ENCODE data around the gene EEA1. TPM values are rescaled to one million over a fixed set of nuclear protein-coding genes. Genes with fewer than 3 reads are reported as not detected.

Gene EEA1
- polyA plus RNA-seq, 1 donor from 2014 or later, result 5.6 TPM

DNA sequence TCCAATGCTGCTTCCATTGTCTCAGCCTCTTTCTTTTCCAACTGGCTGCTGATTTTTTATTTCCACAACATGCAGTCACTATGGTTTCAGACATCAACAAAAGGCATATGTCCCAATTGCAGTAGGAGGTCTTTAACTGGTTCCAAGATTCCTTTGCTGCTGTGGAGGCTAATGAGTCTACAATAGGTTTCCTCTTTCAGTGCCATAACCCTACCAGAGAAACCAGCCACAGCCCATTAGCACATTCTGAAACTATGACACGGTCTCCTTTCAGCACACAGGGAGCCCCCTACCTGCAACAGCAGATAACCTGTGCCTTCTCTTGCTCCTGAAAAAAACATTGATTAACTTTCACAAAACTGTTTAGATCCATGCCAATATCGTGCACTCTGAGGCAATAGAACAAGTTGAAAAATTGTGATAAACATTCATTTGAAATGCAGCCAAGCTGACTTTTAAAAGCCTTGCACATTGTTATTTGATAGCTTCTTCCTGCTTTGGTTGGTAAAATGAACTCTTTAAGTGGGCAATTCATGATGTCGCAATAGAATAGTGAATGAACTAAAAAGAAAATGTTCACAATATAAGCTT is 193.9 kb downstream of the EEA1 start:
- Histone ChIP-seq H3K79me2 (replicated peaks; ENCODE audit: insufficient read depth, low read length) (no peaks in the 10 kb centered on the region), H3K9ac (ENCODE audit: low read length) (no peak overlapping the region), H3K9me3 (ENCODE audit: low read length) (no peaks in the 10 kb centered on the region), H2AFZ (ENCODE audit: low read depth, low read length) (no peak overlapping the region), H3K4me2 (ENCODE audit: low read length) (no peak overlapping the region), H3K27me3 (ENCODE audit: insufficient read depth, low read depth, low read length) (no peaks in the 10 kb centered on the region), H3K36me3 (ENCODE audit: insufficient read depth, low read length) (no peaks in the 10 kb centered on the region), H3K27ac (ENCODE audit: low read length) (no peak overlapping the region), H4K20me1 (ENCODE audit: insufficient read depth) (no peaks in the 10 kb centered on the region), H3K4me3 (ENCODE audit: low read length) (no peak overlapping the region), H3K9me2 (ENCODE audit: insufficient read depth, low read length) (no peaks in the 10 kb centered on the region), H3F3A (ENCODE audit: insufficient read depth, low read length, poor library complexity, severe bottlenecking) (no peaks in the 10 kb centered on the region)
- TF ChIP-seq EP300 (conservative IDR thresholded peaks at IDR 0.05; ENCODE audit: poor library complexity, severe bottlenecking), result no peak
- no peak for TF ChIP-seq SMC3 (conservative IDR thresholded peaks at IDR 0.05; ENCODE audit: poor library complexity)
- TF ChIP-seq, protein P1, sequence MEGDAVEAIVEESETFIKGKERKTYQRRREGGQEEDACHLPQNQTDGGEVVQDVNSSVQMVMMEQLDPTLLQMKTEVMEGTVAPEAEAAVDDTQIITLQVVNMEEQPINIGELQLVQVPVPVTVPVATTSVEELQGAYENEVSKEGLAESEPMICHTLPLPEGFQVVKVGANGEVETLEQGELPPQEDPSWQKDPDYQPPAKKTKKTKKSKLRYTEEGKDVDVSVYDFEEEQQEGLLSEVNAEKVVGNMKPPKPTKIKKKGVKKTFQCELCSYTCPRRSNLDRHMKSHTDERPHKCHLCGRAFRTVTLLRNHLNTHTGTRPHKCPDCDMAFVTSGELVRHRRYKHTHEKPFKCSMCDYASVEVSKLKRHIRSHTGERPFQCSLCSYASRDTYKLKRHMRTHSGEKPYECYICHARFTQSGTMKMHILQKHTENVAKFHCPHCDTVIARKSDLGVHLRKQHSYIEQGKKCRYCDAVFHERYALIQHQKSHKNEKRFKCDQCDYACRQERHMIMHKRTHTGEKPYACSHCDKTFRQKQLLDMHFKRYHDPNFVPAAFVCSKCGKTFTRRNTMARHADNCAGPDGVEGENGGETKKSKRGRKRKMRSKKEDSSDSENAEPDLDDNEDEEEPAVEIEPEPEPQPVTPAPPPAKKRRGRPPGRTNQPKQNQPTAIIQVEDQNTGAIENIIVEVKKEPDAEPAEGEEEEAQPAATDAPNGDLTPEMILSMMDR (IDR thresholded peaks at IDR 0.05; ENCODE audit: poor library complexity, severe bottlenecking), result no peak
- TF ChIP-seq POLR2AphosphoS5 (IDR thresholded peaks at IDR 0.05), result no peak
- no peak for TF ChIP-seq TAF1 (IDR thresholded peaks at IDR 0.05; ENCODE audit: low read depth)
- no peak for TF ChIP-seq MXI1 (conservative IDR thresholded peaks at IDR 0.05; ENCODE audit: poor library complexity, severe bottlenecking)
- TF ChIP-seq, protein P2, sequence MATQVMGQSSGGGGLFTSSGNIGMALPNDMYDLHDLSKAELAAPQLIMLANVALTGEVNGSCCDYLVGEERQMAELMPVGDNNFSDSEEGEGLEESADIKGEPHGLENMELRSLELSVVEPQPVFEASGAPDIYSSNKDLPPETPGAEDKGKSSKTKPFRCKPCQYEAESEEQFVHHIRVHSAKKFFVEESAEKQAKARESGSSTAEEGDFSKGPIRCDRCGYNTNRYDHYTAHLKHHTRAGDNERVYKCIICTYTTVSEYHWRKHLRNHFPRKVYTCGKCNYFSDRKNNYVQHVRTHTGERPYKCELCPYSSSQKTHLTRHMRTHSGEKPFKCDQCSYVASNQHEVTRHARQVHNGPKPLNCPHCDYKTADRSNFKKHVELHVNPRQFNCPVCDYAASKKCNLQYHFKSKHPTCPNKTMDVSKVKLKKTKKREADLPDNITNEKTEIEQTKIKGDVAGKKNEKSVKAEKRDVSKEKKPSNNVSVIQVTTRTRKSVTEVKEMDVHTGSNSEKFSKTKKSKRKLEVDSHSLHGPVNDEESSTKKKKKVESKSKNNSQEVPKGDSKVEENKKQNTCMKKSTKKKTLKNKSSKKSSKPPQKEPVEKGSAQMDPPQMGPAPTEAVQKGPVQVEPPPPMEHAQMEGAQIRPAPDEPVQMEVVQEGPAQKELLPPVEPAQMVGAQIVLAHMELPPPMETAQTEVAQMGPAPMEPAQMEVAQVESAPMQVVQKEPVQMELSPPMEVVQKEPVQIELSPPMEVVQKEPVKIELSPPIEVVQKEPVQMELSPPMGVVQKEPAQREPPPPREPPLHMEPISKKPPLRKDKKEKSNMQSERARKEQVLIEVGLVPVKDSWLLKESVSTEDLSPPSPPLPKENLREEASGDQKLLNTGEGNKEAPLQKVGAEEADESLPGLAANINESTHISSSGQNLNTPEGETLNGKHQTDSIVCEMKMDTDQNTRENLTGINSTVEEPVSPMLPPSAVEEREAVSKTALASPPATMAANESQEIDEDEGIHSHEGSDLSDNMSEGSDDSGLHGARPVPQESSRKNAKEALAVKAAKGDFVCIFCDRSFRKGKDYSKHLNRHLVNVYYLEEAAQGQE (IDR thresholded peaks at IDR 0.05; ENCODE audit: borderline replicate concordance), result no peak

DNA sequence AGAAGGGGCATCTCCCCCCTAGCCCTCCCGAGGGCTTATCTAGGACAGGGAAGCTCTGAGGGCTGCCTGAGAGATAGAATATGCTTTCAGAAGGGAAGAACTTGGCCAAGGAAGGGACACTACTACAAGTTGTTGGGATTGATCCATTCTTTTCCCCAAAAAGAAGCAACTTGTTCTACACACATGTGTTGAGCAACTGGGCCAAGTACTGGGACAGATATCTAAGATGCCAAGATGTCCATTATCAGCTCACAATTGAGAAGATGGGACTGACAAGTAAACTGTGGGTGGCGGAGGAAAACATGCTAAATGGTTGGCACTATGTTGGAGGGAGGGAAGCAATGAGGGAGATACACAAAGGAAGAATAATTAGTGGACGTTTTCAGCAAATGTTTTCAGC is 195.4 kb downstream of the EEA1 start:
- Histone ChIP-seq H3K9me2 (ENCODE audit: insufficient read depth, low read length) (no peaks in the 10 kb centered on the region), H2AFZ (ENCODE audit: low read depth, low read length) (no peak overlapping the region), H3K9me3 (ENCODE audit: low read length) (no peaks in the 10 kb centered on the region), H3K36me3 (ENCODE audit: insufficient read depth, low read length) (no peaks in the 10 kb centered on the region), H3K9ac (ENCODE audit: low read length) (no peak overlapping the region), H3K27ac (ENCODE audit: low read length) (no peak overlapping the region), H3F3A (ENCODE audit: insufficient read depth, low read length, poor library complexity, severe bottlenecking) (no peaks in the 10 kb centered on the region), H3K4me3 (ENCODE audit: low read length) (no peak overlapping the region), H3K4me2 (ENCODE audit: low read length) (no peak overlapping the region), H3K27me3 (ENCODE audit: insufficient read depth, low read depth, low read length) (no peaks in the 10 kb centered on the region), H4K20me1 (ENCODE audit: insufficient read depth) (no peaks in the 10 kb centered on the region), H3K79me2 (replicated peaks; ENCODE audit: insufficient read depth, low read length) (no peaks in the 10 kb centered on the region)
- TF ChIP-seq EP300 (conservative IDR thresholded peaks at IDR 0.05; ENCODE audit: poor library complexity, severe bottlenecking) (no peak), SMC3 (conservative IDR thresholded peaks at IDR 0.05; ENCODE audit: poor library complexity) (no peak), RAD21 (conservative IDR thresholded peaks at IDR 0.05) (no peak), MXI1 (conservative IDR thresholded peaks at IDR 0.05; ENCODE audit: poor library complexity, severe bottlenecking) (no peak), POLR2AphosphoS5 (IDR thresholded peaks at IDR 0.05) (no peak), TAF1 (IDR thresholded peaks at IDR 0.05; ENCODE audit: low read depth) (no peak), EZH2 (IDR thresholded peaks at IDR 0.05; ENCODE audit: borderline replicate concordance, insufficient read depth, low read length, poor library complexity, severe bottlenecking) (no peak)
- TF ChIP-seq, protein P2 (IDR thresholded peaks at IDR 0.05; ENCODE audit: borderline replicate concordance), result no peak
- TF ChIP-seq, protein P1 (IDR thresholded peaks at IDR 0.05; ENCODE audit: poor library complexity, severe bottlenecking), result no peak

All from neural cell (in vitro differentiated cells).